Urinary bladder (tissue), 4 donors: ENCODE results near the gene LYRM9. TPM values are rescaled to one million over a fixed set of nuclear protein-coding genes. Genes with fewer than 3 reads are reported as not detected.
"Not testable (repeated sequence)": the region's sequence is repeated elsewhere in the genome, so short reads cannot be mapped to it uniquely, and the experiment has no call there.

ENCODE experiments used
- DNase-seq: peaks from one replicate; pipeline ENCODE4 v3.0.0-alpha.2; 2015; ENCODE audit errors: extremely low spot score
- H3K27ac ChIP-seq: one replicate; pipeline ENCODE4 v1.5.1; 2013; ENCODE audit warnings: low read depth, mild to moderate bottlenecking, moderate library complexity
- H3K36me3 ChIP-seq: one replicate; pipeline ENCODE4 v1.6.1; 2013; ENCODE audit warnings: mild to moderate bottlenecking, moderate library complexity; ENCODE audit not compliant: insufficient read depth
- H3K4me1 ChIP-seq: one replicate; pipeline ENCODE4 v1.6.1; 2013; ENCODE audit warnings: mild to moderate bottlenecking, moderate library complexity; ENCODE audit not compliant: insufficient read depth
- H3K4me3 ChIP-seq: one replicate; pipeline ENCODE4 v1.5.1; 2013; ENCODE audit warnings: low read depth, low read length
- WGBS: extraction: QIAGEN DNeasy Blood & Tissue Kit; methylation state at CpG from one replicate; pipeline ENCODE4 v1.1.7; 2013; 5-methylcytosine and 5-hydroxymethylcytosine counted together
- polyA plus RNA-seq: library from polyadenylated mRNA; stranded (reverse); fragments of 200-250 nt; gene quantifications from one replicate; pipeline ENCODE4 v1.2.3, GENCODE V29; 2013
- total RNA-seq: library from RNA; depleted of rRNA; stranded (reverse); fragments of >200 nt; gene quantifications from one replicate; pipeline ENCODE4 v1.2.3, GENCODE V29; 2014
- donor health status: healthy with polysubstance abuse.
- donor health status: healthy.

LYRM9 gene
- total and polyA plus RNA-seq, 2 donors = 8.0 to 17.7 TPM

DNA sequence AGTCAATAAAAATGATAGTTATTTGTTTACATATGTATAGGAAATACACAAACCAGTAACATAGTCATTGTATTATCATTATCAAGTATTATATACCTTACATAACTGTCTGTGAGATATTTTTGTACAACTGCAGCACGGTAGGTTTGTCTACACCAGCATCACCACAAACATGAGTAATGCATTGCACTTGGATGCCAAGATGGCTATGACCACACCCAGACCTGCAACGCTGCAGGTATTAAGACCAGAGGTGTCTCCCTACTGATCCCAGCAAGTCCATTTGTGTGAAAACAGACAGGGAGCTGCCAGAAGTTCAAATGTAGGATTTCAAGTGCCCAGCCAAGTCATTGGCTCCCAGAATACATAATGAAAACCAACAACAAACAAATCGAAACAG lies 58.6 kb downstream of the LYRM9 start:
- Histone ChIP-seq H3K4me3 (no peak overlapping the region), H3K4me1 (no peaks in the 10 kb centered on the region), H3K27ac (no peak overlapping the region), H3K36me3 (no peaks in the 10 kb centered on the region)
- whole genome bisulfite sequencing = 92% methylated on average over 3 of the region's 3 CpGs
- DNase-seq = no peak

- Histone ChIP-seq H3K27ac (no peak overlapping the region), H3K4me1 (no peaks in the 10 kb centered on the region), H3K36me3 (no peaks in the 10 kb centered on the region), H3K4me3 (no peak overlapping the region)
- DNase-seq = no peak
Measured at GRCh38 chr17:27832831-27833230, 60.3 kb downstream of the LYRM9 start.

DNA sequence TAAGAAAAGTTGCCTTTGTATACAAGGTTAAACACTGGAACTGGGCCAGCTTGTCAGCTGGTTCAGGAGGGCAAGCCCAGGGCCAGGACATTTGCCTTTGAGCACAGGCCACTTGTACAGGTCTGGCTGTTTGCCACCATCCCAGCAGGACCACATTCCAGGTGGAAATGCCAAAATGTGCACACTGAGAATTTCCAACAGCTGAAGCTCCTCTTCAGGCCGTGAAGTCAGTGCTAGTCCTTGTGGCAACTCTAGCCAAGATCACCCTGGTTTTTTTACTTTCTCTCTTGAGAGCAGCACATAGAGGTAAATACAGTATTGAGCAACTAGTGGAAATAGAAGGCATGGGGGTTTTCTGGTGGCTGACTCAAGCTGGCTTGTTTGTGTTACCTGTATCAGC lies 63.3 kb downstream of the LYRM9 start:
- WGBS = 23% methylated on average over 1 of the region's 1 CpG
- not testable (repeated sequence) for H3K4me3 ChIP-seq, H3K36me3 ChIP-seq, DNase-seq, H3K4me1 ChIP-seq, H3K27ac ChIP-seq

GRCh38 chr17:27829143-27829711 lies 63.9 kb downstream of the LYRM9 start:
- not testable (repeated sequence) for DNase-seq, H3K4me3 ChIP-seq, H3K27ac ChIP-seq, H3K36me3 ChIP-seq, H3K4me1 ChIP-seq
- WGBS = no CpG with 5 or more reads among the region's 2 CpGs

Other genes starting within 250 kb of the LYRM9 start
- 0.26 TPM for gene NOS2, start 92.8 kb downstream of the LYRM9 start, total RNA-seq
- 0.14 TPM for gene NOS2, start 92.8 kb downstream of the LYRM9 start, polyA plus RNA-seq
- 28.1 TPM for gene NLK, start 149.3 kb upstream of the LYRM9 start, total RNA-seq
- 6.8 TPM for gene NLK, start 149.3 kb upstream of the LYRM9 start, polyA plus RNA-seq